Prostate gland (tissue), 2 donors: Measurements from ENCODE around the gene RNF181. TPM values are rescaled to one million over a fixed set of nuclear protein-coding genes. Genes with fewer than 3 reads are reported as not detected.
A peak's percentile ranks its signal among the peaks of the same experiment; 100 is the strongest.
"Not testable (repeated sequence)": the region's sequence is repeated elsewhere in the genome, so short reads cannot be mapped to it uniquely, and the experiment has no call there.

Source experiments
- DNase-seq: peaks from one replicate; pipeline ENCODE4 v3.0.0-alpha.2; 2019; ENCODE audit warnings: low spot score
- H3K27ac ChIP-seq, 2 donors: fragments of 200-600 bp; sonication (generic); 2 replicates each; pipeline ENCODE4 v1.5.1; 2017 to 2019
- H3K27me3 ChIP-seq: fragments of 200-600 bp; sonication (generic); replicated peaks from 2 replicates; pipeline ENCODE4 v1.5.1; 2019; ENCODE audit not compliant: insufficient read depth
- H3K36me3 ChIP-seq, 2 donors: fragments of 200-600 bp; sonication (generic); 1 replicate in 1 of 2; 2 replicates in 1 of 2; pipeline versions ENCODE4 v1.5.1 to v1.8.1; 2017 to 2019
- H3K4me1 ChIP-seq: fragments of 200-600 bp; sonication (generic); replicated peaks from 2 replicates; pipeline ENCODE4 v1.5.1; 2019
- H3K4me3 ChIP-seq, 2 donors: fragments of 200-600 bp; sonication (generic); 2 replicates each; pipeline ENCODE4 v1.5.1; 2017 to 2019
- H3K9me3 ChIP-seq: fragments of 200-600 bp; sonication (generic); 2 replicates; pipeline ENCODE4 v1.5.1; 2017
- POLR2A ChIP-seq: fragments of 450-650 bp; IDR thresholded peaks from one replicate; pipeline ENCODE4 v1.6.1; 2016; ENCODE audit warnings: antibody characterized with exemption, mild to moderate bottlenecking
- POLR2AphosphoS5 ChIP-seq: sonication (generic); formaldehyde crosslinking; IDR thresholded peaks from one replicate; pipeline ENCODE4 v1.6.1; 2017; ENCODE audit warnings: antibody characterized with exemption
- WGBS: methylation state at CpG from one replicate; pipeline ENCODE4 v1.1.5; 2018; 5-methylcytosine and 5-hydroxymethylcytosine counted together
- intact Hi-C: fragments of 100-400 bp; cut with DNase I; formaldehyde crosslinking; loops from one replicate; pipeline ENCODE4 v1.14.2; 2022
- total RNA-seq, 2 donors: library from RNA; depleted of rRNA; stranded (reverse); fragments of >200 nt; gene quantifications; one replicate each; pipeline ENCODE4 v1.1.0, GENCODE V29; 2016
- TF ChIP-seq, protein P1 (sequence below), 4 experiments: fragments of 200-600 bp in 2 of 4; fragments of 450-650 bp in 2 of 4; sonication (generic) in 2 of 4; IDR thresholded peaks; 1 replicate in 3 of 4; 2 replicates in 1 of 4; pipeline ENCODE4 v1.5.1; 2016 to 2019; ENCODE audit warnings: antibody characterized with exemption in 4 of 4, mild to moderate bottlenecking in 2 of 4, moderate library complexity in 2 of 4

The RNF181 gene
- total RNA-seq, 2 donors from 2014 or later = 161 to 201 TPM

DNA sequence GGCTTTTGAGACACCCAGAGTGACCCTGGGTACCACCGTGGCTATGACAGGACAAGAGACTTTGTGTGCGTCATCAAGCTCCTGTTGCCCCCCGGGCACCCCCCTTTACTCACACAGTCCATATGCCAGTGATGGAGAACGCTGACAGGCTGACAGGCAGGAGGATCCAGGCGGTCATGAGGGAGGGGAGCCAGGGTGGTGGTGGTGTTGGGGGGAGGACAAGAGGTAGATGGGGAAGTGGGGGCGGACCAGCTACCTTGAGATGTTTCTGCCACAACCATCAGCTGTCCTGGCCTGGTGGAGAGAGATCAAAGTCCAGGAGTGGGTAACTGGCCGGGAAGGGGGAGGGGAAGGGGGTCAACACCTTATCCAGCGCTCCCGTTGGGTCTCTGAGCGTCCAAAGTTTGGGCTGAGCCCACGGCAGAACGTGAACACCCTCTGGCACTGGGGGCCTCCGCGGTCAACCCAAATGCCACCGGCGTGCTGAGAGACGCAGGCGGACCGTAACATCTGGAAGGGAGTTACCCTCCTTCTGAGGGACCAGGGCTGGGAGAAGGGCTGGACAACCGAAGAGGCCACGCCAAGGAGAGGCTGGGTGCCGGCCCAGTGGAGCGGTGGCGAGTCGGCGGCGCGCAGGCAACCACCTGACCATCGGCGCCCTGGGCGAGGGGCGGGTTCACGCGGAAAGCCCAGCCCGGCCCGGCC lies 6.4 kb downstream of the RNF181 start:
- Histone ChIP-seq H3K27ac (peak overlapping the region; percentile 87 to 90), H3K36me3 (no peaks in the 10 kb centered on the region), H3K4me1 (peaks cover 15% of the 10 kb centered on the region), H3K27me3 (no peaks in the 10 kb centered on the region), H3K4me3 (peak overlapping the region; percentile 74 to 81), H3K9me3 (no peaks in the 10 kb centered on the region)
- 5% methylated on average over 34 of the region's 36 CpGs for WGBS
- TF ChIP-seq POLR2A = no peak
- TF ChIP-seq, protein P1, sequence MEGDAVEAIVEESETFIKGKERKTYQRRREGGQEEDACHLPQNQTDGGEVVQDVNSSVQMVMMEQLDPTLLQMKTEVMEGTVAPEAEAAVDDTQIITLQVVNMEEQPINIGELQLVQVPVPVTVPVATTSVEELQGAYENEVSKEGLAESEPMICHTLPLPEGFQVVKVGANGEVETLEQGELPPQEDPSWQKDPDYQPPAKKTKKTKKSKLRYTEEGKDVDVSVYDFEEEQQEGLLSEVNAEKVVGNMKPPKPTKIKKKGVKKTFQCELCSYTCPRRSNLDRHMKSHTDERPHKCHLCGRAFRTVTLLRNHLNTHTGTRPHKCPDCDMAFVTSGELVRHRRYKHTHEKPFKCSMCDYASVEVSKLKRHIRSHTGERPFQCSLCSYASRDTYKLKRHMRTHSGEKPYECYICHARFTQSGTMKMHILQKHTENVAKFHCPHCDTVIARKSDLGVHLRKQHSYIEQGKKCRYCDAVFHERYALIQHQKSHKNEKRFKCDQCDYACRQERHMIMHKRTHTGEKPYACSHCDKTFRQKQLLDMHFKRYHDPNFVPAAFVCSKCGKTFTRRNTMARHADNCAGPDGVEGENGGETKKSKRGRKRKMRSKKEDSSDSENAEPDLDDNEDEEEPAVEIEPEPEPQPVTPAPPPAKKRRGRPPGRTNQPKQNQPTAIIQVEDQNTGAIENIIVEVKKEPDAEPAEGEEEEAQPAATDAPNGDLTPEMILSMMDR (IDR thresholded peaks at IDR 0.05) = no peak
- TF ChIP-seq POLR2AphosphoS5 = no peak
- DNase-seq = peak; percentile 64
- intact Hi-C loops = no loop called here

GRCh38 chr2:85602476-85603234 lies 7.1 kb downstream of the RNF181 start, which contains the start of gene TMEM150A:
TMEM150A (minus strand) TSS chr2:85602698; CDS start chr2:85601948, 750 bp downstream.
- WGBS = under 1% methylated on average over 68 of the region's 73 CpGs
- DNase-seq = peak; percentile 93
- H3K36me3 ChIP-seq = no peaks in the 10 kb centered on the region
- peaks cover 15% of the 10 kb centered on the region for H3K4me1 ChIP-seq
- H3K9me3 ChIP-seq = no peaks in the 10 kb centered on the region
- TF ChIP-seq POLR2AphosphoS5 (peak; percentile 63), POLR2A (peak; percentile 79)
- TF ChIP-seq, protein P1 (IDR thresholded peaks at IDR 0.05) = peak in 3 of 4 experiments; percentile 24 to 62 (median 59)
- H3K27ac ChIP-seq = peak within 1 kb of the TSS; percentile 87 to 90
- intact Hi-C loops = no loop called here
- H3K4me3 ChIP-seq = peak within 1 kb of the TSS; percentile 74 to 81
- H3K27me3 ChIP-seq = no peaks in the 10 kb centered on the region

GRCh38 chr2:85604133-85604444 lies 8.5 kb downstream of the RNF181 start:
- H3K36me3 ChIP-seq, H3K27me3 ChIP-seq, intact Hi-C loops, H3K9me3 ChIP-seq, DNase-seq: not testable (repeated sequence)
- WGBS = 70% methylated on average over 3 of the region's 3 CpGs
- peak overlapping the region in 1 of 2 donors; percentile 81 for H3K4me3 ChIP-seq
- H3K27ac ChIP-seq = peak overlapping the region; percentile 63 to 90
- peaks cover 21% of the 10 kb centered on the region for H3K4me1 ChIP-seq

DNA sequence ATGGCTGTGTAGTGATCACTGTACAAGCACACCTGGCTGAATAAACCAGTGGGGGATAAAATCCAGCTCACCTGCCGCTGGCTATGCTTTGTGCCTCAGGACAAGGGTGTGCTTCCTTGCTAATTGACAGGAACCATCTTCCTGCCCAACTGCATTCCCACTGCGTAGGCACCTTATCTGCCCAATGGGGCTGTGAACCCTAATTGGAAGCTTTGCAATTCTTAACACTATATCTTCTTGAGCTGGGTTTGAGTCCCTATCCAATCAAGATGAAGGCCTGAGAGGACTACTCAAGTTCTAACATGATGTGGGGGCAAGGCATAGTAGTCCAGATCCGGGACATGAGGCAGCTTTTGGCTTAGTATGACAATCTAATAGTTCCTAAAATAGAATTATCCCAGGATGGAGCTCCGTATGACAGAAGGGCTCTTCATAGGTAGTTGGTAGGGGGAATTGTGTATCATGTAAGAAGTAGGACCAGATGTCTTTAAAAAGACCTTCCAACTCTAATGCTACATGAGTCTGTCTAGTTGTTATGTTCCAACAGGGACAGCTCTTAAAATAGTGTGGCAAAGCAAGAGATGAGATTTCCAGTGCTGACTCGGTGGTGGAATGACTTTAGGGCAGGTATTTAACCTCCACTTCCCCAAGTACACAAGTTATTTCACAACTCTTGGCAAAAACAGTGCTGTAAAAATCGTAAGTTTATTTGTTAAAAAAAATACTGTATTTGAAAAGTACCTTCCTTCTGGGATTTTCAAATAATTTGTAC lies 9.2 kb downstream of the RNF181 start:
- WGBS = 25% methylated on average over 6 of the region's 6 CpGs
- Histone ChIP-seq H3K4me1 (peaks cover 23% of the 10 kb centered on the region), H3K4me3 (no peak overlapping the region), H3K36me3 (peaks cover 0 to 4% of the 10 kb centered on the region in 2 donors), H3K27ac (peak overlapping the region; percentile 63 to 90), H3K27me3 (no peaks in the 10 kb centered on the region), H3K9me3 (no peaks in the 10 kb centered on the region)
- TF ChIP-seq, protein P1 (IDR thresholded peaks at IDR 0.05) = no peak
- peak; percentile 55 for TF ChIP-seq POLR2AphosphoS5
- no peak for DNase-seq
- intact Hi-C loops = loop anchor here (5.0 kb wide), 1 partner anchor 187 kb away; the partner anchor contains the start of gene SH2D6
